ENCODE results near the gene SMAD6. TPM values are rescaled to one million over a fixed set of nuclear protein-coding genes. Genes with fewer than 3 reads are reported as not detected.
A peak's percentile ranks its signal among the peaks of the same experiment; 100 is the strongest.

SMAD6 gene
- total and polyA plus RNA-seq, 2 donors, result 20.1 to 31.1 TPM

DNA sequence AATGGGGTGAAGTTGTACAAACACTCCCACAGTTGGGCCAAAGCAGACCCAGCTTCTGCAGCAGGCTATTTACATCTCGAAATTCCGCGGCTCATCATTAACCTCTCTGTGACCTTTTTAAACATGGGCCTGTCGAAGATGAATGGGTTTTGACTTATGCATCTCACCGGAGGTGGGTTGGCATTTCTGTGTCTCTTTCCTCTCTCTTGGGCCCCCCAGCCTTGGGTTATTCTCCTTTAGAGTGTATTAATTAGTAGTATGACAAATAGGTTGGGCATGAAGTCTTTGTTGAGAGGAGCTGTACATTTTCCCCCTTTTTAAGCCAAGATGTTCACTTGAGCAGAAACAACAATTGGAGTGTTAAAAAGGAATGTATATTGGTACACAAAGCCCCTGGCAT lies 9.8 kb downstream of the SMAD6 start:
- Histone ChIP-seq H3K36me3 (ENCODE audit: insufficient read depth) (no peaks in the 10 kb centered on the region), H3K4me3 (ENCODE audit: low read depth, low read length) (no peak overlapping the region), H3K27ac (ENCODE audit: low read depth) (no peak overlapping the region), H3K4me1 (ENCODE audit: insufficient read depth) (peaks cover 1% of the 10 kb centered on the region)
- WGBS, result 37% methylated on average over 5 of the region's 5 CpGs
- DNase-seq (ENCODE audit: extremely low spot score), result no peak

DNA sequence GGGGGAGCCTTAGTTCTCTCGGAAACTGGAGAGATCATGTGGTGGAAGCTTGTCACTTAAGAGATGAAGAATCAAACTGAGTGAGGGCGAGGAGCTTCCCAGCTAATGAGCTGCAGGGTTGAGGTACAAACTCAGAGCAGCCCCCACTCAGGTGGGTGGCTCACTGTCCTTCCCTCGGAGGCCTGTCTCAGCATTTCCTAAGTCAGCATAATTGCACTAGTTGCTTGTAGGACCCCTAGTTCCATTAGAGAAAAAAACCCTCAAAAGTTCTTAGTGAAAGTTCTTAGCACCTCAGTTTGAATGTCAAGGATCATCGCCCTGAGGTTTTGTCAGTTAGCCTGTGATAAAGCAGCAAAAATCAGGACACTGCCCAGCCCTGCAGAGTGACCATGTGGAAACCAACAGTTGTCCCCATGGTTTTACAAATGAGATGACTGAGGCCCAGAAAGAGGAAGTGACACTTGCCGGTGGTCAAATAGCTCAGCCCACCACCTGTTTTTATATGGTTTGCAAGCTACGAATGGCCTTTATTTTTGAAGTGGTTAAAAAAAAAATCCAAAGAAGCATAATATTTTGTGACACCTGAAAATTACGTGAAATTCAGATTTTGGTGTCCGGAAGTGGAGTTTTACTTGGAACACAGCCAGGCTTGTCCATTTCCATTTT lies 11.9 kb downstream of the SMAD6 start:
- Histone ChIP-seq H3K4me1 (ENCODE audit: insufficient read depth) (peaks cover 1% of the 10 kb centered on the region), H3K36me3 (ENCODE audit: insufficient read depth) (peaks cover 1% of the 10 kb centered on the region), H3K4me3 (ENCODE audit: low read depth, low read length) (no peak overlapping the region), H3K27ac (ENCODE audit: low read depth) (peak overlapping the region; percentile 2)
- 76% methylated on average over 8 of the region's 8 CpGs for WGBS
- DNase-seq (ENCODE audit: extremely low spot score), result no peak

DNA sequence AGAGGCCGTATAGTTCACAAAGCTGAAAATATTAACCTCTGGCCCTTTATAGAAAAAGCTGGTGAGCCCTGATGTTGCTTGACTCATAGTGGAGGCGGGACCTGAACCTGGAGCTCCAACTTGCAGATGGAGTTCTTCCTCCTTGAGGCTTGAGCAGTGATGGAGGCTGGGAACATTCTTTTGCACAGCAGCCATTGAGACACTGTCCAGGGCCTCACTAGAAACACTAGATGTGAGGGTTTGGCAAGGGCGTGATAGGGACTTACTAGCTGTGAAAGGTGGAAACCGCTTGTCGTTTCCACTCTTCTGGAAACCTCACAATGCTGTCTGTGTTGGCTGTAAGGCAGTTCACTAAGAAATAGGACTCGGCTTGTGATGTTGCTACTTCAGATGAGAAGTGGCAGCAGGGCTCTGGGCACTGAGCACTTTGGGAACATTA lies 12.5 kb downstream of the SMAD6 start:
- WGBS, result 36% methylated on average over 6 of the region's 6 CpGs
- H3K4me1 ChIP-seq (ENCODE audit: insufficient read depth), result peaks cover 1% of the 10 kb centered on the region
- DNase-seq (ENCODE audit: extremely low spot score), result no peak
- H3K27ac ChIP-seq (ENCODE audit: low read depth), result peak overlapping the region; percentile 2
- peaks cover 1% of the 10 kb centered on the region for H3K36me3 ChIP-seq (ENCODE audit: insufficient read depth)
- H3K4me3 ChIP-seq (ENCODE audit: low read depth, low read length), result no peak overlapping the region

DNA sequence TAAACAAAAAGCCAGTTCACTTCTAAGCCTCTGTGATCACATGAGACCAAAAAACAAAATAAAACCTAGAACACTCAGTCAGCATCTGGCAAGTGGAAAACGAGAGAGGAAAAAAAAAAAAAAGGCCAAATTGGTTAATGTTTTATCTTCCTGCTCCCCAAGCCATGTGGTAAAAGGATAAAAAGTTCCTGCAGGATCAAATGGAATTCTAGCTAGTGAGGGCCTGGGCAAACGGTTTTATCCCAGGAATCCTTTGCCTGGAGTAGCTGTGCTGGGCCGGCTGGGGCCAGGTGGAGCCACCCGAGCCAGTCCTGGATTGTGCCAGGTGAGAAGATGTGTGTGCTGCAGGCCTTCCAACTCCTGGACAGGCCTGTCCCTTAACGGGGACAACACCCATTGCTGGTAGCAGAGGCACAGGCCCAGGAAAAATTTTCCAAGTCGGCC lies 13.2 kb downstream of the SMAD6 start:
- Histone ChIP-seq H3K4me3 (ENCODE audit: low read depth, low read length) (no peak overlapping the region), H3K27ac (ENCODE audit: low read depth) (no peak overlapping the region), H3K36me3 (ENCODE audit: insufficient read depth) (peaks cover 1% of the 10 kb centered on the region), H3K4me1 (ENCODE audit: insufficient read depth) (peaks cover 1% of the 10 kb centered on the region)
- WGBS, result 34% methylated on average over 6 of the region's 6 CpGs
- no peak for DNase-seq (ENCODE audit: extremely low spot score)

DNA sequence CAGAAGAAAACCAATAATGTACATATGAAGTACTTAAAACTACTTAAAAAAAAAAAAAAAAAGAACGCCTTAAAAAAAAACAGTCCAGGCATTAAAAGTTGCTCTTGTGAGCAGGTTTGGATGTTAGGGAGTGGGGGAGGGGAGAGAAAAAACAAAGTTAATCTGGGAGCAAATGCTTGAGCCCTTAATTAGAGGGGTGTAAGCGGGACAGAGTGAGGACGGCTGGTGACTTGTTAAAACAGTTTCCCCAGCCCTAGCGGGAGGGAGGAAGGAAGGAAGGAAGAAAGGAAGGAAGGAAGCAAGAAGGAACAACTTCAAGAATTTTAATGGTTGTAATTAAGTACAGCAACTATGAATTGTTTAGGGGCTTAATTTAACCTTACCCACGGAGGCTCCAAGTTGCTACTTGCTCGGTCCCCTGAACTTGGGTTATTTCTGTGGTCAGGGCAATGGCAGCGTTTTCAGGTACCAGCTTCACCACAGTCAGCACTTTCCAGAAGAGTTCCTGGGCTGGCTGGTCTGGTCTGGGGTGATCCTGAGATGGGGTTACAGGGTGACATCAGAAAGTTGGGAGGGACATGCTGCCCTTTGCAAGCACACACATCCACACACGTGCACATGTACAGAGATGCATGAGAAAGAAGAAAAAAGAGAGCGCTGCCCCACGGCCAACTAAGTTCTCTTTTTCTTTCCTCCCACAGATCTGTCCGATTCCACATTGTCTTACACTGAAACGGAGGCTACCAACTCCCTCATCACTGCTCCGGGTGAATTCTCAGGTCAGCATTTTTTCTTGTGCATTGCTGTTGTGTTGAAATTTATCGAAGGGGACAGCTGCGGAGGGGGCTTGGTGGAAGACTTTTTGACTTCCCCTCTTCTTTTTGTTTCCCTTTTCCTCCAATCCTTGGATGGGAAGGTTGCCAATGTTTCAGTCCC lies 14.0 kb downstream of the SMAD6 start:
- DNase-seq (ENCODE audit: extremely low spot score), result no peak
- no peak overlapping the region for H3K4me3 ChIP-seq (ENCODE audit: low read depth, low read length)
- 69% methylated on average over 15 of the region's 15 CpGs for WGBS
- peaks cover 1% of the 10 kb centered on the region for H3K36me3 ChIP-seq (ENCODE audit: insufficient read depth)
- peaks cover 1% of the 10 kb centered on the region for H3K4me1 ChIP-seq (ENCODE audit: insufficient read depth)
- H3K27ac ChIP-seq (ENCODE audit: low read depth), result no peak overlapping the region

DNA sequence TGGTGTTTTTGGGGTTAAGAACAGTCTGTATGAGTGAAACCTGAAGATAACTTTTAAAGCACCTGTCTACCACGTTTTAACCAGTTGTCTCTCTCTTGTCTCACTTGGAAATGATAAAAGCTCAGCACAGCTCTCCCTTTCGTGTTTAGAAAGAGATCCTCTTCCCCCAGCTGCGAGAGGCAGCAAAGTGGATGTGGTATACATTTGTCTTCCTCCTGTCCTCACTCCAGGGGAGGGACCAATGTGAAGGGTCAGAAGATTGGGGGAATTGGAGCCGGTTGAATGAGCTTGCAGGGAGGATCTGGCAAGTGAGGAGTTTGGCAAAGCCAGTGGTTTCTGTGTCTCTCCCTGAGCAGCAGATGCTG lies 14.6 kb downstream of the SMAD6 start:
- H3K27ac ChIP-seq (ENCODE audit: low read depth), result no peak overlapping the region
- no peak for DNase-seq (ENCODE audit: extremely low spot score)
- peaks cover 1% of the 10 kb centered on the region for H3K4me1 ChIP-seq (ENCODE audit: insufficient read depth)
- WGBS, result 47% methylated on average over 4 of the region's 4 CpGs
- H3K4me3 ChIP-seq (ENCODE audit: low read depth, low read length), result no peak overlapping the region
- peaks cover 1% of the 10 kb centered on the region for H3K36me3 ChIP-seq (ENCODE audit: insufficient read depth)

DNA sequence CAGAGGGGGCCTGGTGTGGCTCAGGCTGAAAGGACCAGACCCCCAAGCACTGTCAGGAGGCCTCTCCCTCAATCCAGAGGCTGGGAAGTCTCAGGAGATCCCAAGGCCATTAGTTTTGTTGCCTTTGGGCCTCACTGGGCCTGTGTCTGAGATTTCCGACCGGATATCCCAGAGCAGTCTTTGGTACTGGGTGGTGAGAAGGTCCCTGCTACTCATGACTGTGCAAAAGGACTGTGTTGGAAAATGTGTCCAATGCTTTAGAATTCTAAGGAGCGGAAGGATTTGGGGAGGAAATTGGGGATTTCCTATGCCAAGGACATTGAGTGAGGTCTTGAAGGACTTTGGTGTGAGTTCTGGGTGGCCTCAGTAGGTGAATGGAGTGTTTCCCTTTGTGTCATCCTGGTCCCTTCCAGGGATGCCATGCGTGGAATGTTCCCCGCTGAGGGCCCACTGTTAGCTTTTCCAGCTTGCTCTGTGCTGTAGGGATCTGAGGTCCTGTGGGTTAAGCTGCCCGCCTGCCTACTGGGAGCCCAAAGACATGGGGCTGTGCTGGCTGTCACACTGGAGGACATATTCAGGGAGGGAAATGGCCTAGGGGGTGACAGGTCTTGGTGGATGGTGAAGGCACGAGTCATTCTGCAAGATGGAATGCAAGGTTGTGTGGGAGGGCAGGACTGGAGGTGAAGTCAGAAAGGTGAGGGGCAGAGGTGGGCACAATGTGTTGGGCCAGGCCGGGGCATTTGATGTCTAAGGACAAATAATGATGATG lies 16.4 kb downstream of the SMAD6 start:
- Histone ChIP-seq H3K36me3 (ENCODE audit: insufficient read depth) (peaks cover 3% of the 10 kb centered on the region), H3K4me1 (ENCODE audit: insufficient read depth) (peaks cover 1% of the 10 kb centered on the region), H3K4me3 (ENCODE audit: low read depth, low read length) (no peak overlapping the region), H3K27ac (ENCODE audit: low read depth) (no peak overlapping the region)
- no peak for DNase-seq (ENCODE audit: extremely low spot score)
- WGBS, result 91% methylated on average over 8 of the region's 8 CpGs

DNA sequence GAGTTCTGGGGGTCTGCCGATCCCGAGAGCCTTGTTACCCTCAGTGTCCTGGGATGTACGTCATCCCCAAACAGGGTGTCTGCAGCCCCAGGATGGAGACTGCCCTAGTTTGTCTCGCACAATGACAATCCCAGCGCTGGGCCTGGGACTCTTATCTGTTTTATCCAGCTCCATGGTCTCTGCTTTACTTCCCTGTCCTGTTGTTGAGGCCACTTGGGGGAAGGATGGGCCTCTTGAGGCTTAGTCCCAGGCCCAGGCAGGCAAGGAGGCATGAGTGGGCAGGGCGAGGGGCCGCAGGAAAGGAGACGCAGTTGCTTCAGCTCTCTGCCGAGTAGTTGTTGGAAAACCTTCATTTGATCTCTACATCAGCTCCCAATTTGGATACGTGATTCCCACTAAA lies 17.4 kb downstream of the SMAD6 start:
- Histone ChIP-seq H3K27ac (ENCODE audit: low read depth) (no peak overlapping the region), H3K4me1 (ENCODE audit: insufficient read depth) (peaks cover 1% of the 10 kb centered on the region), H3K4me3 (ENCODE audit: low read depth, low read length) (no peak overlapping the region), H3K36me3 (ENCODE audit: insufficient read depth) (peaks cover 3% of the 10 kb centered on the region)
- DNase-seq (ENCODE audit: extremely low spot score), result no peak
- 80% methylated on average over 10 of the region's 10 CpGs for WGBS

DNA sequence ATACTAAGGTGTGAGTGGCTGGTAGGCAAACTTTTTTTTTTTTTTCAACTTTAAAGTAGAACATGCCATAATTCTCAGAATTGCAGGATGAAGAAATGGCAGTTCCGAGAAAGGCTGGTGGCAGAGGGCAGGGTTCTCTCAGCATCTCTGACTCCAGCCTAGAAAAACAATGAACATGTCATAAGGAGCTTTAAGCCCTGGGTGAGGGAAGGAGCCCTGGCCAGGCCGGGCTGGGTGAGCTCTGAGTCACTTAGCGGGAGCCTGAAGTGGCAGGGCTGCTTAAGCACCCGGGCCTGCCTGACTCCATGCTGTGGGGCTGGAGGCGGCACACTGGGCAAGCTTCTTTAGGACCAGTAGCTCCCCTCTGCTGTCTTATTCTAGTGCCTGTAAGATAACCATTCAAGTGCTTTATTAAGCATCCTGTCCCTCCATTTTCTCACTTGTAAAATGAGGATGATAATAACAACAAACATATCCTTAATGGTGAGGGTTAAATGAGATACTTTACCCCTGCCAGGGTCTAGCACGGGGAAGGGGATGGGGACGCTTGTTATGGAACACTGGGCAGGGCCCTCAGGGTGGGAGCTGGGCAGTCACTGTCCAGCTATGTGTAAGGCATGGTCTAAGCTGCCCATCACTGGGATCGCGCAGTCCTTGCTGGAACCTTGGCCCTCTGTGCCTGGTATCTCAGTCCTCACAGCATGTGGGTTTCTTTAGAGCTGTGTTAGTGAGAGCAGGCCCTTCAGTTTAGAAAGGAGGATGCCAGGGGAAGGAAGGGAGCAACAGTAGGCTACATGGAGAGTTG lies 18.4 kb downstream of the SMAD6 start:
- DNase-seq (ENCODE audit: extremely low spot score), result no peak
- peaks cover 3% of the 10 kb centered on the region for H3K36me3 ChIP-seq (ENCODE audit: insufficient read depth)
- H3K27ac ChIP-seq (ENCODE audit: low read depth), result no peak overlapping the region
- H3K4me1 ChIP-seq (ENCODE audit: insufficient read depth), result peaks cover under 1% of the 10 kb centered on the region
- no peak overlapping the region for H3K4me3 ChIP-seq (ENCODE audit: low read depth, low read length)
- 67% methylated on average over 9 of the region's 9 CpGs for WGBS

DNA sequence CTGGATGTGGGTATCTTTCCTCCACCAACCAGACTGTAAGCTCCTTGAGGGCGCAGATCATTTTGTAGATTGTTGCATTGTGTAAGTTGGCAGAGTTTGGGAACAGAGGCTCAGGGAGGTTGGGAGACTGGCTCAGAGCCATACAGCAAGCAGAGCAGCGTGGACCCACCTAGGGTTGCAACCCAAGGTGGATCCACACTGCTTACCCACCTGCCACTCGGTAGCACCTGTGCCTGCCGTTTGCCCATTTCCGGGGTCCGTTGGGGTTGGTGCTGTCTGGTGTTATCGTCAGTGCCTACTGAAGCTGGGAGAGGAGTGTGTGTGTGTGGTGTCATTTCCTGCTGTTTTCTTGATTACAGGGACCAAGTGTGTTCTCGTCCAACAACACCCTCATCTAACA lies 19.0 kb downstream of the SMAD6 start:
- H3K4me1 ChIP-seq (ENCODE audit: insufficient read depth), result no peaks in the 10 kb centered on the region
- H3K27ac ChIP-seq (ENCODE audit: low read depth), result no peak overlapping the region
- H3K4me3 ChIP-seq (ENCODE audit: low read depth, low read length), result no peak overlapping the region
- peaks cover 3% of the 10 kb centered on the region for H3K36me3 ChIP-seq (ENCODE audit: insufficient read depth)
- 87% methylated on average over 8 of the region's 8 CpGs for WGBS
- no peak for DNase-seq (ENCODE audit: extremely low spot score)

DNA sequence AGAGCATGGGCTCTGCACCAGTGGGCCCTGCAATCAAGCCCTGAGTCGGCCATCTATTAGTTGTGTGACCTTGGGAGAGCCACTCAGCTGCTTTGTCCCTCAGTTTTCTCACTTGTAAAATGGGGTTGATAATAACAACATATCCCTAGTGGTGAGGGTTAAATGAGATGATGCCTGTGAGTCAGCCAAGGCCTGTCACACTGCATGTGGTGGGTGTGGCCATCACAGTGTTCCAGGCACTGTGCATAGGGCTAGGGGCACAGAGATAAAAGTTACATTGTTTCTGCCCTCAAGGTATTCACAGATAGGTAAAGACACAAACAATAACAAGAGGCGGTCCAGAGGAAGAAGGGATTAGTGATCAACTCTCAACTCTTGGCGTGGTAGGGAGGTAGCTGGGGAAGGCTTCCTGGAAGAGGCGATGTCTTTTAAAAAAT lies 19.5 kb downstream of the SMAD6 start:
- no peak overlapping the region for H3K27ac ChIP-seq (ENCODE audit: low read depth)
- H3K36me3 ChIP-seq (ENCODE audit: insufficient read depth), result peaks cover 3% of the 10 kb centered on the region
- H3K4me1 ChIP-seq (ENCODE audit: insufficient read depth), result no peaks in the 10 kb centered on the region
- WGBS, result 85% methylated on average over 4 of the region's 4 CpGs
- no peak overlapping the region for H3K4me3 ChIP-seq (ENCODE audit: low read depth, low read length)
- no peak for DNase-seq (ENCODE audit: extremely low spot score)

DNA sequence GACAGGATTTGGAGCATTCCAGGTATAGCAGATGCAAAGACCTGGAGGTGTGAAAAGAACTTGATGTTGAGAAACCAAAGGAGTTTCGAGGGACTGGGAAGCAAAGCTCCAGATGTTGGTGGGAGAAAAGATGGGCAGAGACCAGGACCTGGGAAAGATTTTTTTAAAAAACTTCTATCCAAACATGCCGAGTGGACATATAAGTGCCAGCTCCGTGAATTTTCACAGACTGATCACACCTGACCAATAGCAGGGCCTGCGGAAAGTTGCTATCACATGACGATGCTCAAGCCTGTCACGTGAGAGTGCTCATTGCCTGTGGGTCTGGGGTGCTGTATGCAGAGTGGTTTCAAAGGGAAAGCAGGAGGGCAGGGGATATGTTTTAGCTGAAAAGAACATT lies 19.9 kb downstream of the SMAD6 start:
- Histone ChIP-seq H3K4me3 (ENCODE audit: low read depth, low read length) (no peak overlapping the region), H3K4me1 (ENCODE audit: insufficient read depth) (no peaks in the 10 kb centered on the region), H3K36me3 (ENCODE audit: insufficient read depth) (peaks cover 3% of the 10 kb centered on the region), H3K27ac (ENCODE audit: low read depth) (no peak overlapping the region)
- WGBS, result 75% methylated on average over 6 of the region's 6 CpGs
- no peak for DNase-seq (ENCODE audit: extremely low spot score)
